Activated CD8-positive, alpha-beta T cell treated with anti-CD3 and anti-CD28 coated beads for 36 hours (primary cell): ENCODE data around the gene C1QC. TPM values are rescaled to one million over a fixed set of nuclear protein-coding genes. Genes with fewer than 3 reads are reported as not detected.

Source experiments
- ATAC-seq: fragments of 200-7000 bp; cut with Tn5 transposase; one replicate; pipeline ENCODE4 v1.10.0; 2021; ENCODE audit warnings: mild to moderate bottlenecking, moderate library complexity
- CTCF ChIA-PET: fragments of 350-600 bp; sonication (Branson Sonifier 250); formaldehyde crosslinking; loops from one replicate; lab custom pipeline; 2021; ENCODE audit warnings: antibody characterized with exemption; lab: Charles Lee
- POLR2A ChIA-PET: fragments of 350-600 bp; sonication (Branson Sonifier 250); formaldehyde crosslinking; loops from one replicate; lab custom pipeline; 2021; ENCODE audit warnings: antibody characterized with exemption; lab: Charles Lee
- DNase-seq: peaks from one replicate; pipeline ENCODE4 v3.0.0-alpha.2; 2020
- H3K27ac Mint-ChIP-seq: one replicate; pipeline ENCODE4 v1.8.0; 2021; ENCODE audit warnings: mild to moderate bottlenecking, mixed read lengths
- H3K27me3 Mint-ChIP-seq: one replicate; pipeline ENCODE4 v1.8.0; 2021; ENCODE audit warnings: mixed read lengths
- H3K36me3 Mint-ChIP-seq: one replicate; pipeline ENCODE4 v1.8.0; 2021; ENCODE audit warnings: low read depth, mixed read lengths
- H3K4me1 Mint-ChIP-seq: one replicate; pipeline ENCODE4 v1.8.0; 2021; ENCODE audit warnings: low read depth, mixed read lengths
- H3K4me3 Mint-ChIP-seq: one replicate; pipeline ENCODE4 v1.8.0; 2021; ENCODE audit warnings: mild to moderate bottlenecking, moderate library complexity, mixed read lengths
- H3K9me3 Mint-ChIP-seq: one replicate; pipeline ENCODE4 v1.8.0; 2021; ENCODE audit warnings: mixed read lengths
- CTCF ChIP-seq: fragments of 200-600 bp; IDR thresholded peaks from one replicate; pipeline ENCODE4 v1.8.0; 2022; ENCODE audit warnings: antibody characterized with exemption, mild to moderate bottlenecking
- intact Hi-C: fragments of 100-400 bp; cut with micrococcal nuclease; formaldehyde crosslinking; loops from one replicate; pipeline ENCODE4 v1.10.0; 2022
- total RNA-seq, 2 experiments: library from RNA; stranded (reverse); gene quantifications; one replicate each; pipeline ENCODE4 v1.2.3, GENCODE V29; 2021

C1QC gene
- total RNA-seq, 2 experiments from 2014 or later = not detected

DNA sequence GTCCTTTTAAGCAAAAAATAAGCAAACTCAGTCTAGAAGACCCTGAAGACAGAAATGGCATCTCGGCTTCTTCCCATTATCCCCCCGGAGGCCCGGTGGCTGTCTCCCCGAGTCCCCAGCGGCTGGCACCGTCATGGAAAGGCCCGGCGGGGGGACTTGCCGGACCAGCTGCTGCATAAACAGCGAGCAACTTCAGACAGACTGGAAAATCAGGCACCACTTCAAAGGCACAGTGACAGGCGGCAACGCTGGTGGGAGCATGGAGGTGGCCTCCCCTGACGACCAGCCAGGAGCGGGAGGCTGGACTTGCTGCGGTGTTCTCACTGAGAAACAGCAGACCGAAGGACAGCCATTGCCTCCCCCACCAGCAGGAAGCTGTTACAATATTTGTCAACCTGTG is 25.4 kb upstream of the C1QC start:
- ChIA-PET CTCF (no interaction called here), POLR2A (no interaction called here)
- Mint-ChIP-seq H3K27ac (no peak overlapping the region), H3K4me1 (no peaks in the 10 kb centered on the region), H3K4me3 (no peak overlapping the region), H3K36me3 (no peaks in the 10 kb centered on the region), H3K27me3 (peaks cover 16% of the 10 kb centered on the region), H3K9me3 (no peaks in the 10 kb centered on the region)
- DNase-seq = no peak
- TF ChIP-seq CTCF = no peak
- intact Hi-C loops = no loop called here
- no peak for ATAC-seq

- DNase-seq = no peak
- Mint-ChIP-seq H3K27me3 (peaks cover 17% of the 10 kb centered on the region), H3K27ac (no peak overlapping the region), H3K9me3 (no peaks in the 10 kb centered on the region), H3K4me3 (no peak overlapping the region), H3K4me1 (no peaks in the 10 kb centered on the region), H3K36me3 (no peaks in the 10 kb centered on the region)
- CTCF ChIA-PET = no interaction called here
- no peak for TF ChIP-seq CTCF
- no peak for ATAC-seq
- POLR2A ChIA-PET = no interaction called here
- intact Hi-C loops = no loop called here
Observed at GRCh38 chr1:22619252-22619651, 24.2 kb upstream of the C1QC start.

DNA sequence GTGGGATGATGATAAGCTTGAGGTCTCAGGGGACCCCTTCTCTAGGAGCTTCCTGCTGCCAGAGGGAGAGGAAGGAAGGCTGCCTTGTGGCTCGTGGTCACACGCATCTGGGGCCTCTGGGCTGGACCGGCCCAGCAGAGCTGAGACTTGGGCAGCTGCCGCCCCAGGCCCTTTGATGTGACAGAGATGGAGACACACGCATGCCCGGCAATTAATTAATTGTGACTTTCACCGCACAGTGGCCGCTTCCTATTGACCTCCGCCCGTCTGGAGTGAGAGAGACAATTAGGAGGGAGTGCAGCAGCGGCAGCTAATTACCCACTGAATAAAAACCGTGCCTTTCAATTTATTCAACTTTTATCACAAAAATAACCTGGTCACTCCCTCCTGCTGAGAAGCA is 23.6 kb upstream of the C1QC start:
- CTCF ChIA-PET = interaction anchor here (1.3 kb wide), 1 partner anchor 85 kb away, joined by 3 read pairs; no protein-coding TSS in a partner anchor

DNA sequence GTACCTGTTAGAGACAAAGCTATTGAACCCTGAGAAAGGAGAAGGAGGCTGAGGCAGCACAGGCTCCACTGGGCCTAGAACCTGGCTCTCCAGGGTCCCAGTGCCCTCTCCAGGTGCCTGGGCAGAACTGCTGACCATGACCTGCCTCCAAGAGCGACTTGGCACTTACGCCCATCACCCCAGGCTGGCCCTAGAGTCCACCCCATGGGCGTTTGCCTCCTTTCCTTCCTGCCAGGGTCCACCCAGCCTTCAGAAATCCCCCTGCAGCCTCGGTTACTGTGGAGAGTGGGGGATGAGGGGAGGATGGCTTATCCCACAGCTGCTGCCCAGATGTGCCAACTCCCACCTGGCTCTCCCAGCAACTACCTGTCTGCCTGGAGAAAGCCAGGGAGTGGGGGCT is 21.7 kb upstream of the C1QC start:
- no peaks in the 10 kb centered on the region for H3K36me3 Mint-ChIP-seq
- ATAC-seq = no peak
- no peak overlapping the region for H3K27ac Mint-ChIP-seq
- no peak for TF ChIP-seq CTCF
- H3K4me3 Mint-ChIP-seq = no peak overlapping the region
- ChIA-PET CTCF (interaction anchor here (1.1 kb wide), 1 partner anchor 20 kb away, joined by 3 read pairs; no protein-coding TSS in a partner anchor), POLR2A (no interaction called here)
- H3K4me1 Mint-ChIP-seq = no peaks in the 10 kb centered on the region
- no peak for DNase-seq
- intact Hi-C loops = no loop called here
- H3K9me3 Mint-ChIP-seq = no peaks in the 10 kb centered on the region
- peaks cover 21% of the 10 kb centered on the region for H3K27me3 Mint-ChIP-seq

More for the DNA sequence above, 23.6 kb upstream of the C1QC start:
- TF ChIP-seq CTCF = no peak
- intact Hi-C loops = no loop called here
- H3K4me3 Mint-ChIP-seq = no peak overlapping the region
- peaks cover 19% of the 10 kb centered on the region for H3K27me3 Mint-ChIP-seq
- H3K4me1 Mint-ChIP-seq = no peaks in the 10 kb centered on the region
- POLR2A ChIA-PET = no interaction called here
- no peaks in the 10 kb centered on the region for H3K36me3 Mint-ChIP-seq
- H3K9me3 Mint-ChIP-seq = no peaks in the 10 kb centered on the region
- DNase-seq (no peak), ATAC-seq (no peak)
- H3K27ac Mint-ChIP-seq = no peak overlapping the region

GRCh38 chr1:22625262-22625925 is 18.0 kb upstream of the C1QC start:
- POLR2A ChIA-PET = no interaction called here
- intact Hi-C loops = no loop called here
- Mint-ChIP-seq H3K36me3 (no peaks in the 10 kb centered on the region), H3K27me3 (peaks cover 29% of the 10 kb centered on the region), H3K4me1 (no peaks in the 10 kb centered on the region), H3K9me3 (no peaks in the 10 kb centered on the region), H3K27ac (no peak overlapping the region), H3K4me3 (no peak overlapping the region)
- TF ChIP-seq CTCF = no peak
- ATAC-seq (no peak), DNase-seq (no peak)
- CTCF ChIA-PET = interaction anchor here (1.4 kb wide), 1 partner anchor 79 kb away, joined by 3 read pairs; no protein-coding TSS in a partner anchor
